Right cardiac atrium (tissue), 5 donors: ENCODE measurements around the gene STK39. TPM values are rescaled to one million over a fixed set of nuclear protein-coding genes. Genes with fewer than 3 reads are reported as not detected.

Source experiments
- ATAC-seq, 2 donors: fragments of 200-7000 bp; cut with Tn5 transposase; one replicate each; pipeline versions ENCODE4 v1.8.0 to v1.9.1; 2020; ENCODE audit warnings: moderate library complexity in 2 of 2, mild to moderate bottlenecking in 1 of 2
- DNase-seq, 3 donors: peaks; one replicate each; pipeline ENCODE4 v3.0.0-alpha.2; 2020
- H3K27ac ChIP-seq: one replicate; pipeline ENCODE4 v1.5.1; 2013; ENCODE audit warnings: mild to moderate bottlenecking, low read length, control low read depth, moderate library complexity
- H3K27me3 ChIP-seq: one replicate; pipeline ENCODE4 v1.6.1; 2013; ENCODE audit not compliant: control insufficient read depth, insufficient read depth
- H3K4me1 ChIP-seq: one replicate; pipeline ENCODE4 v1.6.1; 2013; ENCODE audit warnings: low read length; ENCODE audit not compliant: control insufficient read depth, insufficient read depth
- H3K4me3 ChIP-seq: one replicate; pipeline ENCODE4 v1.5.1; 2013; ENCODE audit warnings: low read length, control low read depth
- H3K9me3 ChIP-seq: one replicate; pipeline ENCODE4 v1.6.1; 2013; ENCODE audit warnings: low read length; ENCODE audit not compliant: control insufficient read depth
- WGBS: extraction: QIAGEN DNeasy Blood & Tissue Kit; methylation state at CpG from one replicate; pipeline ENCODE4 v1.1.7; 2013; 5-methylcytosine and 5-hydroxymethylcytosine counted together
- intact Hi-C, 4 donors: fragments of 100-400 bp; cut with DNase I; formaldehyde crosslinking; loops; one replicate each; pipeline versions ENCODE4 v1.11.0 to v1.14.0; 2022 to 2023
- polyA plus RNA-seq: library from polyadenylated mRNA; stranded (reverse); fragments of 200-250 nt; gene quantifications from one replicate; pipeline ENCODE4 v1.2.3, GENCODE V29; 2013
- total RNA-seq, 4 donors: library from RNA; stranded (reverse); fragmentation: NEBNext Ultra II Directional; extraction: Animal tissue kit (Norgen Biotek cat#: 25700); gene quantifications; one replicate each; pipeline ENCODE4 v1.2.1, GENCODE V29; 2021
- donor health status: healthy with polysubstance abuse.
- donor health status: DM: no; HTN: yes; CAD: no.
- donor health status: DM: no; HTN: no; CAD: no.
- donor health status: DM: no; HTN: yes; CAD: no; lungs with severe emphysema.
- donor health status: DM: yes; HTN: yes; CAD: no.

STK39 gene
- total and polyA plus RNA-seq, 5 donors: 9.0 to 10.5 (median 10.2) TPM

GRCh38 chr2:167932123-167932693, 315.2 kb downstream of the STK39 start:
- intact Hi-C loops: no loop called here
- no peaks in the 10 kb centered on the region for H3K27me3 ChIP-seq
- ATAC-seq (no peak), DNase-seq (no peak)
- no peaks in the 10 kb centered on the region for H3K4me1 ChIP-seq
- no peak overlapping the region for H3K4me3 ChIP-seq
- WGBS: 84% methylated on average over 4 of the region's 4 CpGs
- H3K27ac ChIP-seq: no peak overlapping the region
- H3K9me3 ChIP-seq: no peaks in the 10 kb centered on the region

- Histone ChIP-seq H3K4me1 (no peaks in the 10 kb centered on the region), H3K9me3 (no peaks in the 10 kb centered on the region), H3K4me3 (no peak overlapping the region), H3K27me3 (no peaks in the 10 kb centered on the region), H3K27ac (no peak overlapping the region)
- intact Hi-C loops: no loop called here
- ATAC-seq (no peak), DNase-seq (no peak)
- WGBS: 73% methylated on average over 3 of the region's 3 CpGs
Measured at GRCh38 chr2:167929484-167929883, 317.9 kb downstream of the STK39 start.

GRCh38 chr2:167928434-167928833, 319.0 kb downstream of the STK39 start:
- ATAC-seq (no peak), DNase-seq (no peak)
- no peak overlapping the region for H3K27ac ChIP-seq
- no peaks in the 10 kb centered on the region for H3K27me3 ChIP-seq
- WGBS: 84% methylated on average over 6 of the region's 6 CpGs
- intact Hi-C loops: no loop called here
- no peak overlapping the region for H3K4me3 ChIP-seq
- no peaks in the 10 kb centered on the region for H3K4me1 ChIP-seq
- H3K9me3 ChIP-seq: no peaks in the 10 kb centered on the region

GRCh38 chr2:167925758-167926157, 321.6 kb downstream of the STK39 start:
- no peaks in the 10 kb centered on the region for H3K4me1 ChIP-seq
- H3K9me3 ChIP-seq: no peaks in the 10 kb centered on the region
- WGBS: 51% methylated on average over 2 of the region's 2 CpGs
- no peaks in the 10 kb centered on the region for H3K27me3 ChIP-seq
- ATAC-seq: no peak
- DNase-seq: no peak
- intact Hi-C loops: no loop called here
- no peak overlapping the region for H3K27ac ChIP-seq
- H3K4me3 ChIP-seq: no peak overlapping the region

DNA sequence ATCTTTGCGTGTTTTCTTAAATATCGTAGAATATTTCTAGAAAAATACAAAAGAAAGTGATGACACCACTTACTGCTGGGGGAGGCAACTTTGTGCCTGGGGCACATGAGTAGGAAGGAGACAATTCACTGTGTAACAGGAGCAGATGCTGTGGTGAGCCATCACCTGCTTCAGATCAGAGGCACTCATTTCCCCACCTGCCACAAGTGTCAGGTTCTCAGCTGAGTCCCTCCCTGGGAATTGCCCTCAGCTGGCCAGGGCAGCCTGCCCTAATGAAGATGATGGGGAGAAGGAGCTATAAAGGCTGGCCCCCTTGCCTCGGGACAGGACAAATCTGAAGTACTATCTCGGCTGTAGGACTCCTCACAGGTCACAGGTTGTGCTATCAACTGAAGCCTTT, 322.8 kb downstream of the STK39 start:
- intact Hi-C loops: no loop called here
- Histone ChIP-seq H3K9me3 (no peaks in the 10 kb centered on the region), H3K27me3 (no peaks in the 10 kb centered on the region), H3K27ac (no peak overlapping the region), H3K4me3 (no peak overlapping the region), H3K4me1 (no peaks in the 10 kb centered on the region)
- DNase-seq (no peak), ATAC-seq (no peak)
- WGBS: 80% methylated on average over 4 of the region's 4 CpGs

DNA sequence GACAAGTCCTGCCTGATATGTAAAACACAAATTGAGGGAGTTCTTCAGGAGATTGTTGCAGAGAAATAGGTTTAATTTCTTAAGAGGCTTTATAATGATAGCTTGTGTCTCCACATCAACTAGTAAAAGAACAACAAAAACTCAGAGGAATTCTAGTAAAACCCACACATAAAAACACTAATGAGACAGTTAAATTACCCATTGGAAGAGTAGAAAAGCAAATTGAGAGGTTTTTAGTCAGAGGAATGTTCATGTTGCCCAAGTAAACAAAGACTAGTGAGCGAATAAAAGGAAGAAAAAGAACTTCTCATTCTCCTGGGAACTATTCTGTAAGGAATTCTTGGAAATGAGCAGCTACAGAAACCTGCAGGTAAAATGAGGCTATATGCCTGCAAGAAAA, 330.6 kb downstream of the STK39 start:
- intact Hi-C loops: no loop called here
- Histone ChIP-seq H3K27me3 (no peaks in the 10 kb centered on the region), H3K9me3 (no peaks in the 10 kb centered on the region), H3K4me3 (no peak overlapping the region), H3K4me1 (no peaks in the 10 kb centered on the region), H3K27ac (no peak overlapping the region)
- ATAC-seq: no peak
- no peak for DNase-seq
- 78% methylated on average over 1 of the region's 1 CpG for WGBS

- Histone ChIP-seq H3K27me3 (no peaks in the 10 kb centered on the region), H3K4me3 (no peak overlapping the region), H3K4me1 (no peaks in the 10 kb centered on the region), H3K27ac (no peak overlapping the region), H3K9me3 (no peaks in the 10 kb centered on the region)
- intact Hi-C loops: no loop called here
- no peak for ATAC-seq
- WGBS: 72% methylated on average over 3 of the region's 3 CpGs
- DNase-seq: no peak
Measured at GRCh38 chr2:167914969-167915368, 332.4 kb downstream of the STK39 start.

- Histone ChIP-seq H3K4me3 (no peak overlapping the region), H3K9me3 (no peaks in the 10 kb centered on the region), H3K4me1 (no peaks in the 10 kb centered on the region), H3K27ac (no peak overlapping the region), H3K27me3 (no peaks in the 10 kb centered on the region)
- intact Hi-C loops: no loop called here
- DNase-seq: no peak
- WGBS: 78% methylated on average over 6 of the region's 6 CpGs
- no peak for ATAC-seq
Measured at GRCh38 chr2:167908786-167909185, 338.6 kb downstream of the STK39 start.

GRCh38 chr2:167905668-167906067, 341.7 kb downstream of the STK39 start:
- ATAC-seq (no peak), DNase-seq (no peak)
- H3K4me1 ChIP-seq: no peaks in the 10 kb centered on the region
- no peaks in the 10 kb centered on the region for H3K9me3 ChIP-seq
- no peak overlapping the region for H3K4me3 ChIP-seq
- no peaks in the 10 kb centered on the region for H3K27me3 ChIP-seq
- intact Hi-C loops: no loop called here
- no peak overlapping the region for H3K27ac ChIP-seq
- WGBS: 91% methylated on average over 14 of the region's 14 CpGs

Other genes with a start within 250 kb of the STK39 start
- 10 to 100 TPM; 47.6 to 71.5 (median 52.5) TPM for gene CERS6, start 208.7 kb upstream of the STK39 start, total RNA-seq
- 25.6 TPM for gene CERS6, start 208.7 kb upstream of the STK39 start, polyA plus RNA-seq